ENCODE data around the gene WNK1. TPM values are rescaled to one million over a fixed set of nuclear protein-coding genes. Genes with fewer than 3 reads are reported as not detected.

The WNK1 gene
- polyA plus RNA-seq, 3 donors, result 8.7 to 57.2 (median 20.9) TPM

GRCh38 chr12:846421-846820 is 94.0 kb downstream of the WNK1 start:
- intact Hi-C loops (cut with micrococcal nuclease), result no loop called here
- peaks cover 56% of the 10 kb centered on the region for H3K79me2 ChIP-seq (ENCODE audit: insufficient read depth, low read length)
- Mint-ChIP-seq H3K9me3 (no peaks in the 10 kb centered on the region), H3K36me3 (peaks cover 21 to 36% of the 10 kb centered on the region in 2 donors), H3K4me3 (no peak overlapping the region), H3K27ac (no peak overlapping the region), H3K27me3 (ENCODE audit: low read depth in 3 of 3) (no peaks in the 10 kb centered on the region), H3K4me1 (peaks cover 17% of the 10 kb centered on the region)
- no peak for DNase-seq
- H3K36me3 ChIP-seq (replicated peaks in 1 of 2; ENCODE audit: control insufficient read depth in 1 of 2, insufficient read depth in 2 of 2, low read length in 2 of 2), result peaks cover 10 to 29% of the 10 kb centered on the region in 2 donors
- peaks cover 84% of the 10 kb centered on the region for H4K20me1 ChIP-seq (ENCODE audit: insufficient read depth, low read length)
- WGBS (ENCODE audit: insufficient coverage), result 80% methylated on average over 1 of the region's 2 CpGs
- no peak overlapping the region for H3K27ac ChIP-seq (ENCODE audit: low read depth in 1 of 2, low read length in 2 of 2)
- no peak for TF ChIP-seq CTCF (IDR thresholded peaks at IDR 0.05)
- H3K9ac ChIP-seq (ENCODE audit: insufficient read depth, low read length, poor library complexity, severe bottlenecking), result no peak overlapping the region
- no peak overlapping the region for H3K4me2 ChIP-seq (replicated peaks; ENCODE audit: extremely low read depth, low read length, poor library complexity, severe bottlenecking)
- H3K4me1 ChIP-seq (ENCODE audit: control insufficient read depth in 1 of 2, insufficient read depth in 2 of 2, low read length in 2 of 2), result peaks cover 3 to 4% of the 10 kb centered on the region in 2 donors
- no peak overlapping the region for H2AFZ ChIP-seq (ENCODE audit: insufficient read depth, low read depth, low read length, poor library complexity, severe bottlenecking)
- H3K9me3 ChIP-seq (replicated peaks in 1 of 2; ENCODE audit: control insufficient read depth in 1 of 2, insufficient read depth in 1 of 2, low read length in 2 of 2), result no peaks in the 10 kb centered on the region
- H3K4me3 ChIP-seq (replicated peaks in 1 of 3; ENCODE audit: low read depth in 2 of 3, low read length in 3 of 3), result no peak overlapping the region
- H3K27me3 ChIP-seq (ENCODE audit: control insufficient read depth in 2 of 2, insufficient read depth in 2 of 2, low read length in 2 of 2), result no peaks in the 10 kb centered on the region

GRCh38 chr12:848173-848865 is 95.9 kb downstream of the WNK1 start:
- Mint-ChIP-seq H3K36me3 (peaks cover 18 to 31% of the 10 kb centered on the region in 2 donors), H3K27me3 (ENCODE audit: low read depth in 3 of 3) (no peaks in the 10 kb centered on the region), H3K27ac (peak overlapping the region in 6 of 7 donors; percentile 25 to 77 (median 48)), H3K4me1 (peaks cover 19% of the 10 kb centered on the region), H3K9me3 (no peaks in the 10 kb centered on the region), H3K4me3 (no peak overlapping the region)
- Histone ChIP-seq H2AFZ (ENCODE audit: insufficient read depth, low read depth, low read length, poor library complexity, severe bottlenecking) (no peak overlapping the region), H3K4me1 (ENCODE audit: control insufficient read depth in 1 of 2, insufficient read depth in 2 of 2, low read length in 2 of 2) (peaks cover 3 to 10% of the 10 kb centered on the region in 2 donors), H3K79me2 (ENCODE audit: insufficient read depth, low read length) (peaks cover 59% of the 10 kb centered on the region), H3K27ac (ENCODE audit: low read depth in 1 of 2, low read length in 2 of 2) (no peak overlapping the region), H3K9me3 (replicated peaks in 1 of 2; ENCODE audit: control insufficient read depth in 1 of 2, insufficient read depth in 1 of 2, low read length in 2 of 2) (no peaks in the 10 kb centered on the region), H3K36me3 (replicated peaks in 1 of 2; ENCODE audit: control insufficient read depth in 1 of 2, insufficient read depth in 2 of 2, low read length in 2 of 2) (peaks cover 11 to 20% of the 10 kb centered on the region in 2 donors), H3K9ac (ENCODE audit: insufficient read depth, low read length, poor library complexity, severe bottlenecking) (no peak overlapping the region), H3K4me2 (replicated peaks; ENCODE audit: extremely low read depth, low read length, poor library complexity, severe bottlenecking) (no peak overlapping the region), H4K20me1 (ENCODE audit: insufficient read depth, low read length) (peaks cover 84% of the 10 kb centered on the region), H3K27me3 (ENCODE audit: control insufficient read depth in 2 of 2, insufficient read depth in 2 of 2, low read length in 2 of 2) (no peaks in the 10 kb centered on the region), H3K4me3 (replicated peaks in 1 of 3; ENCODE audit: low read depth in 2 of 3, low read length in 3 of 3) (no peak overlapping the region)
- intact Hi-C loops (cut with micrococcal nuclease), result no loop called here
- 0% methylated on average over 1 of the region's 2 CpGs for WGBS (ENCODE audit: insufficient coverage)
- TF ChIP-seq CTCF (IDR thresholded peaks at IDR 0.05), result no peak
- peak in 2 of 3 donors; percentile 8 to 54 for DNase-seq
